GM18858 (cell line): ENCODE measurements around the gene MMP14.
A peak's percentile ranks its signal among the peaks of the same experiment; 100 is the strongest.
"Not testable (repeated sequence)": the region's sequence is repeated elsewhere in the genome, so short reads cannot be mapped to it uniquely, and the experiment has no call there.

Experiments
- ATAC-seq: cut with Tn5 transposase; IDR thresholded peaks from one replicate; pipeline ENCODE4 v1.9.1; 2021; ENCODE audit not compliant: unreplicated experiment

The MMP14 gene

GRCh38 chr14:22813145-22813544 lies 23.2 kb upstream of the MMP14 start:
- no peak for ATAC-seq

- ATAC-seq: no peak
These were observed 22.0 kb upstream of the MMP14 start for GRCh38 chr14:22814373-22814772.

- ATAC-seq: no peak
These were observed 21.3 kb upstream of the MMP14 start, which contains the start of gene SLC7A7 for GRCh38 chr14:22814941-22815713. TSS of gene SLC7A7 (minus strand) at chr14:22815435. CDS start at chr14:22813398, 2,037 bp downstream.

- no peak for ATAC-seq
These were observed 17.0 kb upstream of the MMP14 start for GRCh38 chr14:22819151-22819988.

- no peak for ATAC-seq
These were observed 15.7 kb upstream of the MMP14 start for GRCh38 chr14:22820731-22821130.

- no peak for ATAC-seq
These were observed 15.0 kb upstream of the MMP14 start for GRCh38 chr14:22821193-22822015.

GRCh38 chr14:22822016-22822570 lies 14.3 kb upstream of the MMP14 start:
- ATAC-seq: no peak

- ATAC-seq: peak; percentile 33
These were observed 13.8 kb upstream of the MMP14 start for GRCh38 chr14:22822571-22823098.

- ATAC-seq: no peak
These were observed 11.6 kb upstream of the MMP14 start for GRCh38 chr14:22824711-22825359.

GRCh38 chr14:22829076-22829660 lies 7.2 kb upstream of the MMP14 start:
- not testable (repeated sequence) for ATAC-seq

- peak; percentile 59 for ATAC-seq
These were observed 6.5 kb upstream of the MMP14 start, which contains the start of gene MRPL52 for GRCh38 chr14:22829661-22830442. TSS of gene MRPL52 (plus strand) at chr14:22829887. CDS start at chr14:22829913, 26 bp downstream.

GRCh38 chr14:22830443-22831010 lies 5.9 kb upstream of the MMP14 start:
- ATAC-seq: no peak

GRCh38 chr14:22835505-22835904 lies 880 bp upstream of the MMP14 start:
- no peak for ATAC-seq

GRCh38 chr14:22837114-22837749 lies 847 bp downstream of the MMP14 start:
- ATAC-seq: no peak

GRCh38 chr14:22837750-22838538 lies 1.6 kb downstream of the MMP14 start:
- no peak for ATAC-seq

- ATAC-seq: no peak
These were observed 2.3 kb downstream of the MMP14 start for GRCh38 chr14:22838631-22839041.

GRCh38 chr14:22839159-22839779 lies 2.9 kb downstream of the MMP14 start:
- ATAC-seq: no peak
